Myocyte (in vitro differentiated cells): ENCODE data around the gene CES2. TPM values are rescaled to one million over a fixed set of nuclear protein-coding genes. Genes with fewer than 3 reads are reported as not detected.

Source experiments
- DNase-seq: peaks from one replicate; pipeline ENCODE4 v3.0.0-alpha.2; 2012; ENCODE audit warnings: low read depth
- total RNA-seq: library from RNA; depleted of rRNA; stranded (reverse); fragments of >200 nt; gene quantifications from 2 replicates; pipeline ENCODE4 v1.2.3, GENCODE V29; 2014

Gene CES2
- total RNA-seq, 1 donor from 2014 or later: 81.0 TPM

DNA sequence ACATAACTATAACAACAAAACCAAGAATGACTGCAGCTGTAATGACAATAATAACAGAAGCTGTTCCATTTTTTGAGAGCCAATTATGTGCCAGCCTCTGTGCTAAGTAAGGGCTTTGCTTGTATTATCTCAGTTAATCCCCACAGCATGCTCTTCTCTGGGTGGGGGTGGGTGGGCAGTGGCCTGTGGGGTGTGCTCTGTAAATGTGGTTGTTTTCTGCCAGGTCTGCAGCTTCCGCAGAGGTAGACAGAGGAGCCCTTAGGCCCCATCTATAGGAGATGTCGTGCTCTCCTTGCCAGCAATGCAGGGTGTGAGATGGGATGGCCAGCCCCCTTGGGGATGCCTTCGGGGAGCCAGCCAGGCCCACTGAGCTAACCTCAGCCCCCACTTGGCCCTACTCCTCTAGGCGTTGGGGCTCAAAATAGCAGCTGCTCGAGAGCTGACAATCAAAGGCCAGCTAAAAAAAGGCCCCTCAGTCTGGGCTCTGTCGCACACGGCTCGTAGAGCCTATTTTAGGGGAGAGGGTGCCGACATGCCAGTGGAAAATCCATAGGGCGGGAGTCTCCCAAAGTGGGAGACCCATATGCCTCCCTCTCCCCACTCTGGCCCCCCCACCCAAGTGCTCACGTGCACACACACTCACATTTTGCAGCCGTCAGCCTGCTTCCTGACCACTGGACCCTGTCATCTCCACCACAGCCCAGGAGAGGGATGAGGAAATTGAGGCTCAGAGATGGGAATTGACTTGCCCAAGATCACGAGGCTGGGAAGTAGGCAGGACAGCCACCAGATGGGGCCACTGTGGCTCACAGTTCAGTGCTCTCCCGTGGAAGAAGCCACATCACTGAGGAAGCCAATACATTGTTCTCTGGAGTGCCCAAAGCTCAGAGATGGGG lies 32.4 kb upstream of the CES2 start:
- peak; percentile 75 for DNase-seq

DNA sequence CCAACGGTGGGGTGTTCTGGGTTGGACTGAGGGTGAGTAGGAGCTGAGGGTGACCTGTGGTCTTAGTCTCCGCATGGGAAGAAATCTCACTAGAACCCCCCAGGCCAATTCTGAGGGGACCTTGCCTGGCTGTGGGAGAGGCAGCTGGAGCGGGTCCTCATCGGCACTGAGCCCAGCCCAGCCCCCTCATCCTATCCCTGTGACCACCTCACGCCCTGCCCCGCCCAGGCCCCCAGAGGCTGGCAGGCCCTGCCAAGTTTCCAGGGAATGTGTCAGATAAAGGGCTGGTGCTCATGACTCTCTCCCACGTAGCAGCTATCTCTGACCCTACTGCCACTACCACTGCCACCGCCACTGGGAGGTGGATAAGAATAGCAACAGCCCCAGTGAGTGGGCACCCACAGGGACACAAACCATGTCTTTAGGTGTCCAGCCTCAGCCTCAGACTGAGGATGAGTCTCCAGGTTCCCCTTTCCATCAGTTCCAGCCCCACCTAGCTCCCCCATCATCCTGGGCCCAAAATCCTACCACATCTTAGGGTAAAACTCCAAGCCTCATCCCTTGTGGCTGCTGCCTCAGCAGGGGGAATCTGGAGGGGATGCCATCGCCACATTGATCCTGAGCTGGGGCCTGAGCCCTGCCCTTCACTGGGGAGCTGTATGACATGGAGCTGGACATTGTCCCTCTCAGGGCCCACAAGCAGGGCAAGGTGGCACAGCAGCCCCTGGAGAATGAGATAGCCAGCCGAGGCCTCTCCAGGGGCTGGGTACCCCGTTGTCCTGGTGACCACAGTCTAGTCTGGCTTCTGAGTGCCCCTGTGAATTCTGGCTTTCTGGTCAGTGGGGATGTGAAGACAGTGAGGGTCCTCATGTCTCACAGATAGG lies 31.5 kb upstream of the CES2 start:
- DNase-seq: peak; percentile 90

GRCh38 chr16:66904428-66904845 lies 30.9 kb upstream of the CES2 start:
- no peak for DNase-seq

- DNase-seq: no peak
These were observed 30.3 kb upstream of the CES2 start for GRCh38 chr16:66904846-66905632.

DNA sequence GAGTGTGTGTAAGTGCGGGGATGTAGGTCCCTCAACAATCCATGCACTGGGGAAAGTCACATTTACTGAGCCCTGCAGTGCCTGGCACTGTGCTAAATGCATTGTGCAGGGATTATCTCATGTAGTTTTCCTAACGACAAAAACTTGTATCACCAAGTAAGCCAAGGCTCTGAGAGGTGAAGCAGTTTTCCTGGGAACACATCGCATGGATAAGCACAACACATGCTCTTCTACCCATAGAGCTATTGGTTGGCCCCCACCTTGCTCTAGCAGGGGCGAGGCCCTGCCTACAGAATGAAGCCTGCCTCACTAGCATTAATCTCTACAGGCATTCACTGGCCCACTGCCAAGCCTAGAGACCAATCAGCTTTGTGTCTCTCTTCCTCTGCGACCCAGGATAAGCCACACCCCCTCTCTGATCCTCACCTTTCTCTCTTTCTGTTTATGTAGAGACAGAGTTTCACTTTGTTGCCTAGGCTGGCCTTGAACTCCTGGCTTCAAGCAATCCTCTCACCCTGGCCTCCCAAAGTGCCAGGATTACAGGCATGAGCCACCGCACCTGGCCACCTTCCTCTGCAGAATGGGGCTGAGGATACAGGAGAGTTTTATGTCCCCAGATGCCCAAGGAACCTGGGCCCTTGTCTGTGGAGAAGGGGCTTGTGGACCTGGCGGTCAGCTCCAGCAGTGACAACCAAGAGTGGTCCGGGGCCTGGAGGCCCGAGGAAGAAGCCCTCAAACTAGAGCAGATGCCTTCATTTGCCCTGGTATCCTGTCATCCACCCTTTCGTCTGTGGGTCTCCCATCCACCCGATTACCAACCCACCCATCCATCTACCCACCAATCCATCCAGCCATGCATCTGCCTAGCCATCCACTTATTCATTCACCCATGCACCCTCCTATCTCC lies 29.4 kb upstream of the CES2 start:
- DNase-seq: no peak

- DNase-seq: no peak
These were observed 28.1 kb upstream of the CES2 start for GRCh38 chr16:66906916-66907836.

DNA sequence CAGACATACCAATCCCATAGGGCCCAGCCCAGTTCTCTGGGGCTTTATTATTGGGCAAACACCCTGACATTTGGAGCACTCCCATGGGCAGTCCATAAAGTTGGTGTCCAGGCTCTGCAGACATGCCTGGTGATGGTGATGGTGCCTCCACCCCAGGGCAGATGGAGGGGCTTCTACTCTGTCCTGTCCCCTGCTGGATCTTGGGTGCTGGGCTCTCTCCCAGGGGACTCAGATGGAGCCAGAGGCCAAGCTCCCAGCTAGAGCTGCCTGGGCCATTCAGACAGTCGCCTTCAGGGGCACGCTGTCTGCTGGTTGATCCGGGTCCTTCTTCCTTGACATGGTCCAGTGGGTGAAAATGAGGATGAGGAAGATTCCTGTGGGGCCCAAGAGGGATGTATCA lies 27.2 kb upstream of the CES2 start:
- no peak for DNase-seq

- DNase-seq: no peak
These were observed 26.4 kb upstream of the CES2 start for GRCh38 chr16:66908762-66909559.

DNA sequence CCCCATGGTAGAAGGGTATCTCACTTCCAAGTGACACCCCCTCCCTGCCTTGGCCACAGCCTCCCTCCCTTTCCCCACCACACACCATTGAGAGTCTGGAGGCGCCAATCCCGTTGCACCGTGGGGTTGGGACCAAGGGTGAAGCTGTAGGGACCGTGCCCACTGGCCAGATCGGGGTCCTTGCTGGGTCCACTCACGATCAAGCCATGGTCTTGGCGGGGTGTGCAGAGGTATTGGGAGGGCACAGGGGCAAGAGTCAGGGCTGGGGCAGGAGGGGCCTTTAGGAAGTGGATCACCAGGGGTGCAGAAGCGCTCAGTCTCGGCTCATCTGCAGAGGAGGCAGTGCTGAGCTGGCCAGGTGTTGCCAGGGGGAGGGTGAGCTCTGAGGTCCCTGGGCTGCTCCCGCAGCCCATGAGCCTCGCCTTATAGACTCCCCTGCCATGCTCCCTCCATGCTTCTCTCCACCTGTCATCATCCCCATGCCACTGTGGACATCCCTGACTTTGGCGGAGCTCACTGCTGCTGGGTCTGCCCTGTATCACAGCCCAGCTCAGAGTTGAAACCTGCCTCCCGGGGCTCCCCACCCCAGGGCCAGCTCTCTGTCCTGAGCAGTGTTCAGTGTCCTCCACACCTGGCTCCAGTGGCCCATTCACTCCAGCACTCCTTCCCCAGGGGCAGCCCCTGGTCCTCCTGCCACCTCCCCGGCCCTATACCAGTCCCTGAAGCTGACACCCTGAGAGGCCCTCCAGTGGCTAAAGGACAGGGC lies 25.0 kb upstream of the CES2 start:
- DNase-seq: no peak

DNA sequence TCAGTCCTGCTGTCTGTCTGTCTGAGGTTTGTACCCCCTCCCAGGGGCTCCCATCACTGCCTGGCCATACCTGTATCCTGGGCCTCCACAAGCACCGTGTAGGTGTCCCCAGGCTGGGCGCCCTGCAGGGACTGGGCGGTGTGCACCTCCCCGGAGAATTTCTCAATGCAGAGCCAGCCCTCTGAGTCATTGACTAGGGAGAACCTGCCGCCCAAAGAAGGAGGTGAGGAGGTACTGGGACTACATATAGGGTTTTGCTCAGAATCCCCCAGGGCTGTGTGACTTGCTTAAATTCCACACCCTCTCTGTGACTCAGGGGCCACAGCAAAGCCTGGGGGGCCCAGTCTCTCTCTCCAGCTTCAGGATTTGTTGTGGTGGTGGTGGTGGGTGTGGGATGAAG lies 24.2 kb upstream of the CES2 start:
- no peak for DNase-seq

DNA sequence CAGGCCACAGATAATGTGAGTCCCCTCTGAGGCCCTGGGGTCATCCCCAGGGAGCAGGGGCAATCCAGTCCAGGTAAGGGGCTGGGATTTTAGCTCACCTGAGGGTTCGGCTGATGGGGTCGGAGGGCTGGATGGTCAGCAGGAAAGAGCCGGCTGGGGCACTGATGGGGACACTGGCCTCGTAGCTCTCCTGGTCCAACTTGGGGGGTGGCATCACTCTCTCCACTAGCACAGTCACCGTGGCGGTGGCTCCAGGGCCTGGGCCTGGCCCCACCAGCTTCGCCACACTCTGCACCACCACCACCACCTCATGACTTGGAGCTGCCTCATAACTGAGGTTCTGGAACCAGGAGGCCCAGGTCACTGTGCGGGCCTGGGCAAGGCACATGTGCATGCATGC lies 23.5 kb upstream of the CES2 start:
- no peak for DNase-seq

GRCh38 chr16:66913081-66913480 lies 22.2 kb upstream of the CES2 start:
- DNase-seq: no peak

DNA sequence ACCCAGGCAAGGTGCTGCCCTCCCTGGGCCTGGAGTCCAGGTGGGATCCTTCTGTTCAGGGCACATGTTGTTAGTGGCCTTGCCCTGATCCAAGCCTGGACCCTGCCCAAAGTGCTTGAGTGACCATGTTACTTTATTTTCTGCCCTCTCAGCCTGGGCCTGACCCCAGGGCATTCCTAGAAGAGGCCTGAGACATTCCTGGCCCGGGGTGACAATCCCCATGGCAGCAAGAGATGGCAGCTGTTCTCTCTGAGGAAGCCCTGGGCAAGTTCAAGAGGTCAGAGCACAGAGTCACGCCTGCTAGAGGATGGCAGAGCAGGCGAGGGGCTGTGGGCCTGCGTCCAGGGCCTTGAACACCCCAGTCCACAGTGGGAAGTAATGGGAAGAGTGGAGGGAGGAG lies 21.6 kb upstream of the CES2 start:
- peak; percentile 69 for DNase-seq

GRCh38 chr16:66914541-66914940 lies 20.8 kb upstream of the CES2 start:
- DNase-seq: no peak

- DNase-seq: no peak
These were observed 20.3 kb upstream of the CES2 start for GRCh38 chr16:66915041-66915440.

- no peak for DNase-seq
These were observed 18.8 kb upstream of the CES2 start for GRCh38 chr16:66916518-66916917.

DNA sequence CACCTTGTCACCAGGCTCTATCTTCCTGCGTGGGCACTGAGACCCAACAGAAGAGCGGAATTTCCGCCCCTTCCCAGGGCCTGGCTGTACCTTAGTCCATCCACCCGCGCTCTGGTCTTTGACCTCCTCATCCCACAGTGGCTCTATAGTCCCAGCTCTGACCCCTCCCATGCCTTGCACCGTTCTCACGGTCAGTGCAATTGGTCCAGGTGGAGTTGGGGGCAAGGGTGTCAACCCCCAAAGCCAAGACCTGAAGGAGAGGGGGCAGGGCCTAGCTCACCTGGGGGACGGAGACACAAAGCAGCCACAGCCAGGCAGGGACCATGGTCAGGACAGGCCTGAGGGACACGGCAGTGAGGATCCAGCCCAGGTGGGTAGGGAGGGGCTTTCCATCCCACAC lies 17.6 kb upstream of the CES2 start:
- no peak for DNase-seq

- no peak for DNase-seq
These were observed 17.0 kb upstream of the CES2 start for GRCh38 chr16:66918355-66918754.
